Measurements from ENCODE around the gene KLF13.

Gene KLF13

GRCh38 chr15:31328428-31328968, 1.9 kb downstream of the KLF13 start:
- TF ChIP-seq BHLHE40 (IDR thresholded peaks at IDR 0.05; ENCODE audit: borderline replicate concordance) (no peak), ZNF384 (IDR thresholded peaks at IDR 0.05) (no peak), FOXM1 (IDR thresholded peaks at IDR 0.05; ENCODE audit: borderline replicate concordance) (no peak), NFRKB (IDR thresholded peaks at IDR 0.05) (no peak), FOXK2 (IDR thresholded peaks at IDR 0.05) (no peak), L3MBTL2 (conservative IDR thresholded peaks at IDR 0.05) (no peak), ELF4 (IDR thresholded peaks at IDR 0.05) (no peak), ARNT (IDR thresholded peaks at IDR 0.05) (no peak), SP1 (IDR thresholded peaks at IDR 0.05) (no peak), LEF1 (IDR thresholded peaks at IDR 0.05; ENCODE audit: borderline replicate concordance) (no peak), CTBP1 (IDR thresholded peaks at IDR 0.05; ENCODE audit: borderline replicate concordance) (no peak), TARDBP (IDR thresholded peaks at IDR 0.05) (no peak), HDGF (IDR thresholded peaks at IDR 0.05; ENCODE audit: borderline replicate concordance) (no peak), FOXA1 (IDR thresholded peaks at IDR 0.05) (no peak), PKNOX1 (IDR thresholded peaks at IDR 0.05) (no peak), SUZ12 (IDR thresholded peaks at IDR 0.05) (no peak)
- DNase-seq (ENCODE audit: extremely low spot score): peak; percentile 17
- ChIA-PET CTCF (interaction anchor here (0.6 to 1.1 kb wide), 2 partner anchors 64 to 106 kb away, joined by 3 to 4 read pairs; no protein-coding TSS in a partner anchor), POLR2A (no interaction called here)

DNA sequence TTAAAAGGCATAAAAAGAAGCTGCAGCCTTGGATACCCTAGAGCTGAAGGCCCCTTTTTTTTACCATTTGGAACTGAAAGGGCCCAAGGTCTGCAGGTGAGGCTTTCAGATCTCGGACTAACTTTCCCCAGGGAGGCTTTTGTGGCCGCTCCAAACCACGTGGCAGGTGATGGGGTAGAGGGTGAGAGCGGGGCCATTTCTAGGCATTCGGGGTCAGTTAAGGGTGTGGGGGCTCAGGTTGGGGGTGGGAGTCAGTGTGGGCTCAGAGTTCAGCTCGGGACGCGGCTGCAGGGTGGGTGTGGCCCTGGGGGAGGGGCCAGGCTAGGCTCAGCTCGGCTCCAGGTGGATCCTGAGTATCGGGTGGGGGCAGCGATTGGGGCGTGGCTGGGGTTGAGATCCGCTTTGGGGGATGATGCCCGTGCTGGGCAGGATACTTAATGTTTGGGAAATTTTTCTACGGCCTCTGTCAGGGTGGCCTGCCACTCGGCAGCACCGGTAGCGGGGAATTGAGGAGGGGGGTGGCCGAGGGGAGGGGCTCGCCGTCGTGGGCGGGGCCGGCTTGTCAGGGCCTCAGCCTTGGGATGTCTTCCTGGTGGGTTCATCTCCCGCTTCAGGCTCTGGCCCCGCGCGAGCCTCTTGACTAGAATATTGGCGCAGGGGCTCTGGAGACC, 2.5 kb downstream of the KLF13 start:
- TF ChIP-seq ELF4 (IDR thresholded peaks at IDR 0.05) (no peak), ARNT (IDR thresholded peaks at IDR 0.05) (no peak), FOXK2 (IDR thresholded peaks at IDR 0.05) (no peak), ZNF384 (IDR thresholded peaks at IDR 0.05) (no peak), HDGF (IDR thresholded peaks at IDR 0.05; ENCODE audit: borderline replicate concordance) (no peak), SP1 (IDR thresholded peaks at IDR 0.05) (no peak), NFRKB (IDR thresholded peaks at IDR 0.05) (no peak), CTBP1 (IDR thresholded peaks at IDR 0.05; ENCODE audit: borderline replicate concordance) (no peak), PKNOX1 (IDR thresholded peaks at IDR 0.05) (no peak), L3MBTL2 (conservative IDR thresholded peaks at IDR 0.05) (no peak), FOXA1 (IDR thresholded peaks at IDR 0.05) (no peak), SUZ12 (IDR thresholded peaks at IDR 0.05) (no peak), FOXM1 (IDR thresholded peaks at IDR 0.05; ENCODE audit: borderline replicate concordance) (no peak), LEF1 (IDR thresholded peaks at IDR 0.05; ENCODE audit: borderline replicate concordance) (no peak), TARDBP (IDR thresholded peaks at IDR 0.05) (no peak), BHLHE40 (IDR thresholded peaks at IDR 0.05; ENCODE audit: borderline replicate concordance) (no peak)
- DNase-seq (ENCODE audit: extremely low spot score): no peak
- ChIA-PET CTCF (interaction anchor here (0.6 to 1.1 kb wide), 2 partner anchors 63 to 106 kb away, joined by 3 to 4 read pairs; no protein-coding TSS in a partner anchor), POLR2A (no interaction called here)

DNA sequence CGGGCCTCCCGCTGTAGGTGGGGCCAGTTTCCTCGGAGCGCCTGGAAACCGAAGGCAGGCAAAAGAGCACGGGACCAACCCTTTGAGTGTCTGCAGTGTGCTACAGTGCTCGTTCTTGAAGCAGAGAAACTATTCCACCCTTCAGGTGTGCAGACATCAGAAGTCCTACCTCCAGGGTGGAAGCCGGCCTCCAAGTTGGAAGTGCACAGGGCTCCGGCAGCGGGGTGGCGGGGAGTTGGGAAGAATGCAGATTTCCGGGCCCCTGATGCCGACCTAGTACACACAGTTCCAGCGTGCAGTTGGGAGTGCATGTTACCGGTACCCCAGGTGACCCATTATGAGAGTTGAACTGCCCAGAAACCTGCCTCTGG, 3.0 kb downstream of the KLF13 start:
- CTCF ChIA-PET: no interaction called here

DNA sequence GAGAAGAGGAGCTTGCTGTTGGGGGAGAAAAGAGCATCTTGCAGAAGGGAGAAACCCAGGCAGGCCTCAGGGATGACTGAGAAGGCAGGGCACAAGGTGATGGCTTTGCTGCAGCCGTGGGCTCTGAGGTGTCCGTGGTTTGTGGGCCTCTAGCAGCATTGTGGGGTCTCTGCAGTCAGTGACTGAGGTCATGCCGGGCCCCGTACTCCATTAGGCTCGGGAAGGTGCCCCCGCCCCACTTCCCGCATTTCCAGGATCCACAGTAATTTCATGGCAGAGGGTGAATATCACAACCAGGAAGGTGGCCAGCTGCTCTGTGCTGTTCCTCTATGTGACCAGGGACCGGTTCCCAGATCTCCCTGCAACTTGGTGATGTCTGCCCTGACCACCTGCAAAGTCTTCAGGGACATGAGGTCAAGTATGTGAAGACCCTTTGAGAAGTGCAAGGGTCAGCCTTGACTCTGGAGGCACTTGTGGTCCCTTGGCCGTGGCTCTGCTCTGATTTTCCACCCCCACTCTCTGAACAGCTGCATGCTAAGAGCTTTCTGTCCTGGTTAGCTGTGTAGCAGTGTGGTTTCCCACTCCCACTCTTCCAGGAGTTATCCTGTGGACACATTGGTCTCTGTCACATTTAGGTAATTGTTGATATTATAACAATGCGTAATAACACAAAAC, 3.6 kb downstream of the KLF13 start:
- CTCF ChIA-PET: interaction anchor here (0.5 kb wide), 1 partner anchor 661 kb away, joined by 3 read pairs; no protein-coding TSS in a partner anchor
- TF ChIP-seq BHLHE40 (IDR thresholded peaks at IDR 0.05; ENCODE audit: borderline replicate concordance): no peak
- no peak for TF ChIP-seq ELF4 (IDR thresholded peaks at IDR 0.05)
- TF ChIP-seq CTBP1 (IDR thresholded peaks at IDR 0.05; ENCODE audit: borderline replicate concordance): no peak
- TF ChIP-seq PKNOX1 (IDR thresholded peaks at IDR 0.05): no peak
- TF ChIP-seq LEF1 (IDR thresholded peaks at IDR 0.05; ENCODE audit: borderline replicate concordance): no peak
- TF ChIP-seq SUZ12 (IDR thresholded peaks at IDR 0.05): no peak
- TF ChIP-seq ZNF384 (IDR thresholded peaks at IDR 0.05): no peak
- no peak for TF ChIP-seq L3MBTL2 (conservative IDR thresholded peaks at IDR 0.05)
- TF ChIP-seq FOXM1 (IDR thresholded peaks at IDR 0.05; ENCODE audit: borderline replicate concordance): no peak
- TF ChIP-seq HDGF (IDR thresholded peaks at IDR 0.05; ENCODE audit: borderline replicate concordance): no peak
- POLR2A ChIA-PET: no interaction called here
- DNase-seq (ENCODE audit: extremely low spot score): no peak

More for the DNA sequence above, 3.0 kb downstream of the KLF13 start:
- DNase-seq (ENCODE audit: extremely low spot score): no peak
- POLR2A ChIA-PET: no interaction called here
- TF ChIP-seq HDGF (IDR thresholded peaks at IDR 0.05; ENCODE audit: borderline replicate concordance) (no peak), ARNT (IDR thresholded peaks at IDR 0.05) (no peak), PKNOX1 (IDR thresholded peaks at IDR 0.05) (no peak), L3MBTL2 (conservative IDR thresholded peaks at IDR 0.05) (no peak), FOXM1 (IDR thresholded peaks at IDR 0.05; ENCODE audit: borderline replicate concordance) (no peak), FOXA1 (IDR thresholded peaks at IDR 0.05) (no peak), NFRKB (IDR thresholded peaks at IDR 0.05) (no peak), ZNF384 (IDR thresholded peaks at IDR 0.05) (no peak), ELF4 (IDR thresholded peaks at IDR 0.05) (no peak), LEF1 (IDR thresholded peaks at IDR 0.05; ENCODE audit: borderline replicate concordance) (no peak), CTBP1 (IDR thresholded peaks at IDR 0.05; ENCODE audit: borderline replicate concordance) (no peak), FOXK2 (IDR thresholded peaks at IDR 0.05) (no peak), SUZ12 (IDR thresholded peaks at IDR 0.05) (no peak), SP1 (IDR thresholded peaks at IDR 0.05) (no peak), BHLHE40 (IDR thresholded peaks at IDR 0.05; ENCODE audit: borderline replicate concordance) (no peak)
